Activated CD4-positive, alpha-beta memory T cell treated with anti-CD3 and anti-CD28 coated beads, Interleukin-2, amount 10 ng/mL, durations not matched to agents 7 days and 5 days (primary cell): ENCODE measurements around the gene FOXD3. TPM values are rescaled to one million over a fixed set of nuclear protein-coding genes. Genes with fewer than 3 reads are reported as not detected.
"Not testable (repeated sequence)": the region's sequence is repeated elsewhere in the genome, so short reads cannot be mapped to it uniquely, and the experiment has no call there.

Experiments
- CTCF ChIA-PET: fragments of 350-600 bp; sonication (Branson Sonifier 250); formaldehyde crosslinking; loops from one replicate; lab custom pipeline; 2021; ENCODE audit warnings: antibody characterized with exemption, inconsistent platforms; lab: Charles Lee
- POLR2A ChIA-PET: fragments of 350-600 bp; sonication (Branson Sonifier 250); formaldehyde crosslinking; loops from one replicate; lab custom pipeline; 2021; ENCODE audit warnings: antibody characterized with exemption; lab: Charles Lee
- DNase-seq: peaks from one replicate; pipeline ENCODE4 v3.0.0-alpha.2; 2020
- H3K27ac Mint-ChIP-seq: one replicate; pipeline ENCODE4 v1.8.0; 2021; ENCODE audit warnings: mild to moderate bottlenecking, mixed read lengths
- H3K27me3 Mint-ChIP-seq: one replicate; pipeline ENCODE4 v1.8.0; 2021; ENCODE audit warnings: mixed read lengths
- H3K36me3 Mint-ChIP-seq: one replicate; pipeline ENCODE4 v1.8.0; 2021; ENCODE audit warnings: low read depth, mixed read lengths
- H3K4me1 Mint-ChIP-seq: one replicate; pipeline ENCODE4 v1.8.0; 2021; ENCODE audit warnings: mixed read lengths
- H3K4me3 Mint-ChIP-seq: one replicate; pipeline ENCODE4 v1.8.0; 2021; ENCODE audit warnings: mild to moderate bottlenecking, mixed read lengths
- H3K9me3 Mint-ChIP-seq: one replicate; pipeline ENCODE4 v1.8.0; 2021; ENCODE audit warnings: mixed read lengths
- total RNA-seq, 2 experiments: library from RNA; stranded (reverse); gene quantifications; one replicate each; pipeline ENCODE4 v1.2.3, GENCODE V29; 2021

Gene FOXD3
- total RNA-seq, 2 experiments from 2014 or later, result not detected

- POLR2A ChIA-PET, result no interaction called here
Observed at GRCh38 chr1:63342402-63342801, 20.0 kb downstream of the FOXD3 start.

GRCh38 chr1:63343922-63344321 is 21.6 kb downstream of the FOXD3 start:
- H3K27ac Mint-ChIP-seq, result no peak overlapping the region
- H3K9me3 Mint-ChIP-seq, result no peaks in the 10 kb centered on the region
- peaks cover 16% of the 10 kb centered on the region for H3K27me3 Mint-ChIP-seq
- DNase-seq, result no peak
- no peaks in the 10 kb centered on the region for H3K4me1 Mint-ChIP-seq
- no peak overlapping the region for H3K4me3 Mint-ChIP-seq
- ChIA-PET CTCF (no interaction called here), POLR2A (no interaction called here)
- no peaks in the 10 kb centered on the region for H3K36me3 Mint-ChIP-seq

More at GRCh38 chr1:63342402-63342801, 20.0 kb downstream of the FOXD3 start:
- H3K9me3 Mint-ChIP-seq, result no peaks in the 10 kb centered on the region
- no peak for DNase-seq
- no peak overlapping the region for H3K27ac Mint-ChIP-seq
- H3K4me3 Mint-ChIP-seq, result no peak overlapping the region
- CTCF ChIA-PET, result interaction anchor here (1.0 kb wide), 1 partner anchor 11 kb away, joined by 3 read pairs; no protein-coding TSS in a partner anchor
- no peaks in the 10 kb centered on the region for H3K36me3 Mint-ChIP-seq
- peaks cover 14% of the 10 kb centered on the region for H3K27me3 Mint-ChIP-seq
- no peaks in the 10 kb centered on the region for H3K4me1 Mint-ChIP-seq

GRCh38 chr1:63350320-63350719 is 28.0 kb downstream of the FOXD3 start:
- Mint-ChIP-seq H3K27ac (no peak overlapping the region), H3K4me1 (no peaks in the 10 kb centered on the region), H3K36me3 (no peaks in the 10 kb centered on the region), H3K27me3 (peaks cover 33% of the 10 kb centered on the region), H3K4me3 (no peak overlapping the region), H3K9me3 (no peaks in the 10 kb centered on the region)
- CTCF ChIA-PET, result no interaction called here
- POLR2A ChIA-PET, result no interaction called here
- no peak for DNase-seq

GRCh38 chr1:63352736-63353135 is 30.4 kb downstream of the FOXD3 start:
- H3K9me3 Mint-ChIP-seq, result no peaks in the 10 kb centered on the region
- no peak overlapping the region for H3K4me3 Mint-ChIP-seq
- no peak overlapping the region for H3K27ac Mint-ChIP-seq
- ChIA-PET CTCF (no interaction called here), POLR2A (no interaction called here)
- H3K36me3 Mint-ChIP-seq, result no peaks in the 10 kb centered on the region
- peaks cover 33% of the 10 kb centered on the region for H3K27me3 Mint-ChIP-seq
- no peak for DNase-seq
- H3K4me1 Mint-ChIP-seq, result no peaks in the 10 kb centered on the region

GRCh38 chr1:63356234-63356633 is 33.9 kb downstream of the FOXD3 start:
- DNase-seq, H3K36me3 Mint-ChIP-seq, H3K27ac Mint-ChIP-seq, POLR2A ChIA-PET, H3K4me1 Mint-ChIP-seq, H3K9me3 Mint-ChIP-seq, H3K4me3 Mint-ChIP-seq: not testable (repeated sequence)
- CTCF ChIA-PET, result interaction anchor here (0.6 to 1.0 kb wide), 2 partner anchors 10 to 1608 kb away, joined by 3 read pairs; no protein-coding TSS in a partner anchor
- peaks cover 26% of the 10 kb centered on the region for H3K27me3 Mint-ChIP-seq

- CTCF ChIA-PET, result no interaction called here
Observed at GRCh38 chr1:63359561-63359960, 37.2 kb downstream of the FOXD3 start.

GRCh38 chr1:63362073-63362472 is 39.7 kb downstream of the FOXD3 start:
- POLR2A ChIA-PET, result no interaction called here
- no peak overlapping the region for H3K4me3 Mint-ChIP-seq
- DNase-seq, result no peak
- CTCF ChIA-PET, result interaction anchor here (1.5 kb wide), 1 partner anchor 36 kb away, joined by 3 read pairs; no protein-coding TSS in a partner anchor
- peaks cover 20% of the 10 kb centered on the region for H3K27me3 Mint-ChIP-seq
- no peaks in the 10 kb centered on the region for H3K36me3 Mint-ChIP-seq
- no peak overlapping the region for H3K27ac Mint-ChIP-seq
- peaks cover 7% of the 10 kb centered on the region for H3K4me1 Mint-ChIP-seq
- no peaks in the 10 kb centered on the region for H3K9me3 Mint-ChIP-seq

More at GRCh38 chr1:63359561-63359960, 37.2 kb downstream of the FOXD3 start:
- DNase-seq, result no peak
- Mint-ChIP-seq H3K4me1 (no peaks in the 10 kb centered on the region), H3K36me3 (no peaks in the 10 kb centered on the region), H3K27ac (no peak overlapping the region), H3K9me3 (no peaks in the 10 kb centered on the region), H3K4me3 (no peak overlapping the region), H3K27me3 (peaks cover 17% of the 10 kb centered on the region)
- POLR2A ChIA-PET, result no interaction called here

GRCh38 chr1:63362578-63362977 is 40.2 kb downstream of the FOXD3 start:
- peaks cover 8% of the 10 kb centered on the region for H3K4me1 Mint-ChIP-seq
- ChIA-PET POLR2A (no interaction called here), CTCF (no interaction called here)
- H3K36me3 Mint-ChIP-seq, result no peaks in the 10 kb centered on the region
- no peaks in the 10 kb centered on the region for H3K9me3 Mint-ChIP-seq
- no peak for DNase-seq
- H3K4me3 Mint-ChIP-seq, result no peak overlapping the region
- H3K27ac Mint-ChIP-seq, result no peak overlapping the region
- H3K27me3 Mint-ChIP-seq, result peaks cover 20% of the 10 kb centered on the region

- no peak overlapping the region for H3K27ac Mint-ChIP-seq
- H3K4me3 Mint-ChIP-seq, result no peak overlapping the region
- no peaks in the 10 kb centered on the region for H3K9me3 Mint-ChIP-seq
- ChIA-PET CTCF (interaction anchor here (0.7 kb wide), 1 partner anchor 8 kb away, joined by 3 read pairs; no protein-coding TSS in a partner anchor), POLR2A (no interaction called here)
- H3K27me3 Mint-ChIP-seq, result peaks cover 20% of the 10 kb centered on the region
- DNase-seq, result no peak
- no peaks in the 10 kb centered on the region for H3K36me3 Mint-ChIP-seq
- peaks cover 10% of the 10 kb centered on the region for H3K4me1 Mint-ChIP-seq
Observed at GRCh38 chr1:63363014-63363413, 40.6 kb downstream of the FOXD3 start.

GRCh38 chr1:63366908-63367214 is 44.5 kb downstream of the FOXD3 start:
- peaks cover 20% of the 10 kb centered on the region for H3K4me1 Mint-ChIP-seq
- peaks cover 18% of the 10 kb centered on the region for H3K27me3 Mint-ChIP-seq
- no peak for DNase-seq
- H3K27ac Mint-ChIP-seq, result peak overlapping the region; percentile 32
- H3K4me3 Mint-ChIP-seq, result peak overlapping the region; percentile 85
- H3K36me3 Mint-ChIP-seq, result peaks cover 13% of the 10 kb centered on the region
- ChIA-PET POLR2A (interaction anchor here (1.1 to 1.4 kb wide), 2 partner anchors 157 to 226 kb away, joined by 3 to 5 read pairs; partner anchors contain the start of genes EFCAB7, ITGB3BP and PGM1), CTCF (no interaction called here)
- no peaks in the 10 kb centered on the region for H3K9me3 Mint-ChIP-seq

GRCh38 chr1:63367215-63368103 is 45.1 kb downstream of the FOXD3 start, which contains the start of gene ALG6:
Gene ALG6 (plus strand): TSS chr1:63367627. CDS start chr1:63370978, 3,351 bp downstream.
- H3K4me3 Mint-ChIP-seq, result peak within 1 kb of the TSS; percentile 85
- peaks cover 20% of the 10 kb centered on the region for H3K4me1 Mint-ChIP-seq
- DNase-seq, result peak; percentile 93
- peak within 1 kb of the TSS; percentile 74 for H3K27ac Mint-ChIP-seq
- CTCF ChIA-PET, result no interaction called here
- peaks cover 16% of the 10 kb centered on the region for H3K36me3 Mint-ChIP-seq
- peaks cover 16% of the 10 kb centered on the region for H3K27me3 Mint-ChIP-seq
- H3K9me3 Mint-ChIP-seq, result no peaks in the 10 kb centered on the region
- POLR2A ChIA-PET, result interaction anchor here (1.0 to 1.4 kb wide), 3 partner anchors 41 to 226 kb away, joined by 3 to 9 read pairs (median 5); partner anchors contain the start of genes EFCAB7, ITGB3BP and PGM1

- Mint-ChIP-seq H3K4me1 (peaks cover 20% of the 10 kb centered on the region), H3K4me3 (peak overlapping the region; percentile 85), H3K9me3 (no peaks in the 10 kb centered on the region), H3K36me3 (peaks cover 16% of the 10 kb centered on the region), H3K27ac (peak overlapping the region; percentile 74), H3K27me3 (peaks cover 11% of the 10 kb centered on the region)
- ChIA-PET POLR2A (interaction anchor here (1.0 to 1.4 kb wide), 3 partner anchors 41 to 225 kb away, joined by 3 to 9 read pairs (median 5); partner anchors contain the start of genes EFCAB7, ITGB3BP and PGM1), CTCF (no interaction called here)
- no peak for DNase-seq
Observed at GRCh38 chr1:63368131-63368530, 45.8 kb downstream of the FOXD3 start.
